HG03280 (cell line): ENCODE measurements around the gene NCKAP5.
"Not testable (repeated sequence)": the region's sequence is repeated elsewhere in the genome, so short reads cannot be mapped to it uniquely, and the experiment has no call there.

Experiments
- ATAC-seq: cut with Tn5 transposase; IDR thresholded peaks from one replicate; pipeline ENCODE4 v1.9.1; 2021; ENCODE audit warnings: mild to moderate bottlenecking, moderate library complexity; ENCODE audit not compliant: unreplicated experiment

Gene NCKAP5

DNA sequence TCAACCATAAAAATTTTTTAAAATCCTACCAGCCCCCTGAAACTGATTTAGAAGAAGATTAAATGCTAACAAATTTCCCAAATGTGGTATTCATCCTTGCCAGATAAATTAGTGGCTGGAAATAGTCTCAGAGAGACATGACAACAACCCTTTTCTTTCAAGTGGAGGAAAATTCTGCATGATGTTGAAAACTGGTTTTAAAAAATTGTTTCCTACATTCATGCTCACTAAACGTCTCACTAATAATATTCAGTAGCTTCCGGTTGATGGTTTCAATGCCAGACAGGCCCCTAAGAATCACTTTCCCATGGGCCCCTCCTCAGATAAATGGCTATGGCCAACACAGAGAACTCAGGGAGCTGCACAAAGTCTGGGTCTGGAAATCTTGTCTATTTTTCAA is 43.2 kb downstream of the NCKAP5 start:
- no peak for ATAC-seq

DNA sequence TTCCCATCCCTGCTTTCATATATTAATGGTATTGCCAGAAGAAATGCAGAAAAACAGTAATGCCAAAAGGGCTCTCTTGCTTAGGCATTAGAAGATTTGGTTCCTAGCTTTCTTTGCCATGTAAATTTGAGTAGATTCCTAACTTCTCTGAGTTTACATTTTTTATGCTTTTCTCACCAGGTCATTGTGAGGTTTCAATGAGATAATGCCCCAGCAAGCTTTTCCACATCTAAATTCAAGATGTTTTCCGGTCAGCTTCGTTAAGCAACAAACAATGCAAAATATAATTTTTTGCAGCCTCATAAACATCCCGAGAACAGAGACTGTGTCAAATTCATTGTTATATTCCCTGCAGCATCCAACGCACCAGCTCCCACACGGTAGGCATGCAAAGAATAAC is 44.9 kb downstream of the NCKAP5 start:
- ATAC-seq, result no peak

DNA sequence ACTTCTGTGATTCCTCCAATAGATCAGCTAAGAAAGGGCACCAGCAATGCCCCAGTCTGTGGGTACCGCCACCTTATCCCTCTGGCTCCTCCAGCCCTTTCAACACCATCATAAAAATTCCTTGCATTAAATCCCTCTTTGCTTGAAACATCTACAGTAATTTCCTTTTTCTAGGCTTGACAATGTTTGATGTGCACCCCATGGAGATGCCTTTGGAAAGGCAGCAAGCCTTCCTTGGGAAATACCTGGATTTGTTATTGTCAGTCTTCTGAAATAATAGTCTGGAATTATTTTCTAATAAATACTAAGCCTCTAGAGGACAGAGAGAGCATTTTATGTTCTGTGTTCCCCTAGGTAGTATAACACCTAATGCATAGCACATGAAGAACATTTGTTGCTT is 46.1 kb downstream of the NCKAP5 start:
- ATAC-seq, result no peak

DNA sequence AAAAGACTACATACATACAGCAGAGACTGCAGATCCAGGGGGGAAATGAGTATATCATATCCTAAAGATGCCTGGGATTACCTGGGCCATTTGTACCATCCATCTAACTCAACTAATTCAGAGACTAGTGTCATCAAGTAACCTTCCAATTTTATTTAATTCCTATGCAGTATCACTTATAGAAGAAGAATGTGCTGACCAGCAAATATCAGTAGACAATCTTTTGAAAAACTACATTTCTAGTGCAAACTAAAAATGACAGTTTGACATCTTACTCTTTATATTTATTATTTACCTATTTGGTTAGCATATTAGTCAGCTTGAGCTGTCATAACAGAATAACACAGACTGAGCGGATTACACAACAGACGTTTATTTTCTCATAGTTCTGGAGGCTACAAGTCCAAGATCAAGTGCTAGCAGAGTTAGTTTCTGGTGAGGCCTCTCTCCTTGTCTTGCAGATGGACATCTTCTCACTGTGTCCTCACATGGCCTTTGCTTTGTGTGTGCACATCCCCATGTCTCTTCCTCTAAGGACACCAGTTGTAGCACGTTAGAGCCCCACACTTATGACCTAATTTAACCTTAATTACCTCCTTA is 47.0 kb downstream of the NCKAP5 start:
- no peak for ATAC-seq

DNA sequence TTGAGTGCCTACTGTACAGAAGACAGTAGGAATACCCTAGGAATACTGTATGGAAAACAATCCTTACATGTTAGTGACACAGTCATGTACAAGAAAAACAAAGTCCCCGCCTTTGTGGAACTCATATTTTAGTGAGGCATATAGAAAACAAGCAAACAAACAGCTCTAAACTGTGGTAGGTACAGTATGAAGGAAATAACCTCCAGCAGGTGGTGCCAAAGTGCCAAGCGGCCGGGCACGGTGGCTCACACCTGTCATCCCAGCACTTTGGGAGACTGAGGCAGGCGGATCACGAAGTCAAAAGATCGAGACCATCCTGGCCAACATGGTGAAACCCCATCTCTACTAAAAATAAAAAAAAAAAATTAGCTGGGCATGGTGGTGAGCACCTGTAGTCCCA is 48.6 kb downstream of the NCKAP5 start:
- not testable (repeated sequence) for ATAC-seq

DNA sequence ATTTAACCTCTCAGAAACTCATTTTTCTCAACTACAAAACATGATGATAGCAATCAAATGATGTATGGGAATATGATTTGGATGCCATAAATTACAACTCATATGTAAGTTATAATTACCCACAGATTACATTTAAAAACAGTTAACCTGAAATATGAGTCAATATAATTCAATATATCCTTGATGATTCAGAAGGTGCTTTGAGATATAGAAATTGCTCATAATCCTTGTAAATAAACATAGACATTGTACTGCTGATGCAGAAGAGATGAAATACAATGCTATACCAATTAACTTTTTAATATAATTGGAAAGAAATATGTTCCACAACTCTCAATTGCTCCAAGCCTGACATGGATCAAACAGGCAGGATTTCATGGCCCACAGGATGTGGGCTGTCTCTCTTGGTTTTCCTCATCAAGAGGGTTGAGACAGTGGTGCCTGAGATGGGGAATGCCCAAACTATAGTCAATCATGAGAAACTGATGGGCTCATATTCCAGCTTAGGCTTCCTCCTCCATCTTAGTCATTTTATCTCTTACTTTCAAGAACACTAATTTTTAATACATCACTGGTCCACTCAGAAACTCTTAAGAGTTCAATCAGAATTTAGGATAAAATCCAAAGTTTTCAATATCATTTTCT is 49.4 kb downstream of the NCKAP5 start:
- no peak for ATAC-seq

DNA sequence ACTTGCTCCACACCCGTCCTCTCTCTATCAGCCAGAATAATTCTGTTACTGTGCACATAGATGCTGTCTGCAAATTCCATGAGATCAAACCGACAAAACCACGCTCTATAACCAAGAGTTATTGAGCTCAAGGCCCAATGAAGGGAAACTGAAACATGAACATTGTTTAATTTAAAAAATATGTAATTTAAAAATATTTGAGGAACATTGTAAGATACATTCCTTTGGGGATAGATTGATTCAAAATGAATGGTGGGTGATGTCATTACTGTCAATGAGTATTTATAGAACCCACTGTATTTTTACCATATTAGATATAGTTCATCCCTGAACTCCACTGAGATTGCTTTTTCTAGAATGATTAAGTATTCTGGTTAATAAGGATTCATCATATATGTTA is 50.4 kb downstream of the NCKAP5 start:
- no peak for ATAC-seq

DNA sequence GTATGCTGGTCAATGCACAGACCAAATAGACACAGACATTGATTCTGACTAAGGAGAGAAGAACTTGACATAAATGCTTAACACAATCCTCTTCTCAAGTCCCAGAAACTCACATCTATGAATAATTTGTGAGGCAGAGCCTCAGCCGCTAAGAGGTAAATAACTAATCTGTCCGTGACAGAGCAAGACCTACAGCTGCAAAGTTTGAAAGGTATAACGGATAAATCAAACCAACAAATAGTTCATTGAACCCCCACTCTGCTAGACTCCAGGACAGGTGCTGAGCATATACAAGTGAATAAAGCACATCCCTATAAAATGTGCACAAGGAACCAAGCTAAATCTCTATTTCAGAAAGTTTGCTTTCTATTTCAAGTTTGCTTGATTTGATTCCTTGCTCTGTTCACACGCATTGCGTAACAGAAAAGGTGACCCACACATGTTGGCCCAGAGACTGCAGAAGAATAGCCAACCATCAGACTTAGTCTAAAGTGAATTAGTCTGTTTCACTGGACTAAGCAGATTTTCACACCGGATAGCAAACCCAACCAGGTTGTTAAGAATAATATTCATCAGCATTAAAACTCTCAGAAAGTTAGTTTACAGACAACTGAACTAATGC is 51.7 kb downstream of the NCKAP5 start:
- ATAC-seq, result no peak

DNA sequence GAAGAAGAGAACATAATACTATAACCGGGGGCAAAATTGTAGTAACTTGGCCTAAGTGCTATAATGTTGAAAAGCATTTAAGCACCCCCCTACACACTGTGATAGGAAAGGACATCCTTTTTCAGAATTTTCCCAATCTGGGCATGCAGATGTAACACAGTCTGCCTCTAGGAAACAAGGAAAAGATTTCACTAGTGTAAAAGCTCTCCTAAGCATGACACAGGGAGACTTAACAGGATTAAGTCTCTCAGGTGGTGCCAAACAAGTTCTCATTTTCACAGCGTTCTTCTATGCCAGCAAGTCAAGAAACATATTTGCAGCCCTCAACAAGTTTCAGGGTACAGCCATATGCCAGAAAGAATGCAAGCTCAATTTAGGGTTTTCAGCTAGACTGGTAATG is 53.0 kb downstream of the NCKAP5 start:
- ATAC-seq, result no peak

DNA sequence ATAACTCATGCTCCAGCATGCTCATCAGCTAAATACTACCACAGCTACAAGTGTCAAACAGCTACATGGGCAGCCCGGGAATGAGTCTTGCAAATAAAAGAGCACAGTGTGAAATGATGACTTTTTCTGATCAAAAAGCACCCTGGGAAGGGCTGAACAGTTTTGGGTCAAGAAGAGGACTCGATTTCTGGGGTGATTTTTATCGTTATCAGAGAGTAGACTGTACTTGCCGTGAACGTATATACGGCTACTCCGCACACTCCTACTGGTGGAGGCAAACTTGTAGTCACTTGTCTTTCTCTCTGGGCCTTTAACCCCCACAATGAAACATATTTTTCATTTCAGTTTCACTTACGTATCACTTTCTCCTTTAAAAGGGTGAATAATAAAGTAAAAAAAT is 54.4 kb downstream of the NCKAP5 start:
- ATAC-seq, result no peak

DNA sequence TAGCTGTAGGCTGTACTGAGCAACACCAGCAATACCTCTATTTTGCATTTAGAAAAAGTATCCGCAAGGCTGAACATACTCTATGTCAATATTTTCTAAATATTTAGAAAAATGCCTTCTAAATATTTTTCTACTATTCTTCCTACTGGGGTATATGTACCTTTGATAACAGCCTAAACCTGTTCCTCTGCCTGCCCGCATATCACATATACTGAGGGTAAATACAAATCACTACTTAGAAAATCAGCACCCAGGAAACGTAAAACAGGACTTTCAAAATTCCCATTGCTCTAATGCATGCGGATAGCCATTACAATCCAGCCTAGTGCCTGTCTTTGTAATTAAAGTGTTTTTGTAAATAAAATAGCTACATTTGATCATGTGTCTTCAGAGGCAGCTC is 56.1 kb downstream of the NCKAP5 start:
- no peak for ATAC-seq

DNA sequence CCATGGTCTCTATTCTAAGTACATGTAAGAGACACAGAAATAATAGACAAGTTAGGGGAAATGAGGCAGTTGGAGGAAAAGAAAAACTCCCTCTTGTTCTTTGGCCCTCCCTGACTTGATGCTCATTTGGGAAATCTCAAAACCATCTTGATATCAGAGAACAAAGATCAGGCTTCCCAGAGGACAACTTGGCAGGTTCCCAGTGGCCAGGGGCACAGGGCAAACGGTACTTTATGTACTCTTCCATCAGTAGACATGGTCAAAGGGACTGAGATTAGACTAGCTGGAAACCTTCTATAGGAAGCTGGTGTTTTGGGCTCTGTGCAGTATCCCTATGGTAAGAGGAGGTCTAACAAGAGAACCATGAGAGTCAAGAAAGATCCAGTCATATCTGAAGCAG is 56.6 kb downstream of the NCKAP5 start:
- no peak for ATAC-seq

DNA sequence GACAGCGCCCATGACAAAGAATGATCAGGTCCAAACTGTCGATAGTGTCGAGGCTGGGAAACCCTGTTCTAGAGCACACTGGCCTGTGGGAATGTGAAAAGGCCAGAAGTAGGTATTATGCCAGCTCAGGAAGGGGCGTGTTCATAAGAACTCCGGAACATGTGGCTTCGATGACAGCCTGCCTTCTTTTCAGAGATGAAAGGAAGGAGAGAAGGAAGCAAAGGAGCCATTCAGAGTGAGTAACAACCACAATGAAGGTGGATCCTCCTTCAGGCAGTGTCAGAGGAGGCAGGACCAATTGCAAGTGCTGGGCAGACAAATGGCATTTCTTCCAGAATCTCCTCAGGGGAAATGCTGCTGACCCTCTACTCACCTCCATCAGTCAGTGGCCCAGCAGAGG is 58.5 kb downstream of the NCKAP5 start:
- ATAC-seq, result no peak

DNA sequence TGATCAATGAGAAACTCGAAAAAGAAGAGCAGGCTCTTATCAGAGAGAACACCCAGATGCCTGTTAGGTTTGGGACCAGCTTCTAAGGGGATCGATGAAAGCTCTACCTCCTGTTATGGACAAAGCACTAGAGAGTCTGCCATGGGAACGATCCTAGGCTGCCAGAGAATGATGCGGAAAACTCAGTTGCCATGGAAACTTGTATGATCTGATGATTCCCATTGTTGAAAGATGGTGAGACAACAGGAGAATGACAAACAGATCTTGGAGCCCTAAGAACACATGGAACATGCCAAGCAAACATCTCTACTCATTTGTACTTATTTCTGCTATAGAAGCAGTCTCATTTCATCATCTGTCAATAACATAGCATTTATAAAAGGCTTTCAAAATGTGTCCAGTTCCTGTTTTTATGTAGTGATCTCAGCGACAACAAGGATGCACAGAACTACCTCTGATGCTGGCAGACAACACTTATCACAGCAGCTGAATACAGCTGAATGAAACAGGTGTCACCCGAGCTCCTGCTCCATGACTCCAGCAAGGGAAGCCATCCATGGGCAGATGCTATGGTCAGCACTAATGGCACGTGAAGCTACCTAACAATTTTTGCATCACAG is 59.6 kb downstream of the NCKAP5 start:
- no peak for ATAC-seq

DNA sequence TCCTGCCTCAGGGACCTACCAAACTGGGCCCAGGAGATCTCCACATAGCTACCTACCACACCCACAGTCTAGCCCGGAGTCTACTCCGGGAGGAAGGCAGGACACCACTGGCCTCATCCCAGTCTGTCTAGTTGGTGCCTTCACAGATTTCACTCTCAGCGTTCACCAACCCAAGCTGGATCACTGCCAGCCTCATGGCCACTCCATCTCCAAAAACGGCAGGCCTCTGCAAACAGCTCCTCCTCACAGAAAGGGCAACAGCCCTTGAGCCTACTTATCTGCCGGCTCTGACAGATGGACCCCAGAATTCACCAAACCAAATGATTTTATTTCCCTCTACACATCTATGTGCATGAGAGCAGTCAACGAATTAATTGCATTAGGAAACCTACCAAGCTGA is 61.3 kb downstream of the NCKAP5 start:
- ATAC-seq, result no peak

DNA sequence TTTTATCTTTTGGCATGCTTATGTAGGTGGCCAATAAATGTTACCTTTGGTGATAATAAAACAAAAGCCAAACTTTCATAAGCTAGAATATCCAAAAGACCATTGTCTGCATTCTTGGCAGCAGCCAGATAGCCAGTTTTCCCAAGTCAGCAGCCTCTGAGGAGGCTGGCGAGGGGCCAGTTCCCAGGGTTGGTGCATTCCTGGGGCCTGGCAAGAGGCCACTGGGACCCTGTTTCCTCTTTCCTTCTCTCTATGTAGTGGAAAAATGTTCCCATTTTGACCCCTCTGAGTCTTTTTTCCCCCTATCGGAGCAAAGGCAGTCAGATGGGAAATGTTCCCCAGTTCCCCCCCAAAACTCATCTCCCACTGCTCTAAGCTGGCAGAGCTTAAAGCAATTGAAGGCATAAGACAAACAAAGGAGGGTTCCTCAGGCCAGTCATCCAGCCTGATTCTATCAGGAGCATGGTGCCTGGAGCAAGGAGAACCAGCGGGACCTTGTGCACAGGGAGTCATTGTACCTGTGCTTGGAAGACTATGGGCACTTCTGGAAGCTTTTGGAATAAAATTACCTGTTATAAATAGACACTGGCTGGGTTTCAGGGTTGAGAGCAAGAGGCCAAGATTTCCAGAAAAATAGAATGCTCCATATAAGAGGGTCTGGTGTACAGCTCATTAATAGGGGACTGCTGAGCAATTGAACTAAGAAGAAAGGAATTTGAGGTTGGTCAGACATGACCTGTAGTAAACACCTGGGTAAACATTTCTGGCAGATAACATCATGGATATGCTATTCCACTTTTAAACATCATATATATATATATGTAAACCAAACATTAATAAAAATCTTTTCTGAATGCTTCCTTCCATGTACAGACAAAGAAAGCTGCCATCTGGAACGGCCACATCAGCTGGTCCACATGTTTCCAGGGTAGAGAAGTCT is 63.4 kb downstream of the NCKAP5 start:
- no peak for ATAC-seq

DNA sequence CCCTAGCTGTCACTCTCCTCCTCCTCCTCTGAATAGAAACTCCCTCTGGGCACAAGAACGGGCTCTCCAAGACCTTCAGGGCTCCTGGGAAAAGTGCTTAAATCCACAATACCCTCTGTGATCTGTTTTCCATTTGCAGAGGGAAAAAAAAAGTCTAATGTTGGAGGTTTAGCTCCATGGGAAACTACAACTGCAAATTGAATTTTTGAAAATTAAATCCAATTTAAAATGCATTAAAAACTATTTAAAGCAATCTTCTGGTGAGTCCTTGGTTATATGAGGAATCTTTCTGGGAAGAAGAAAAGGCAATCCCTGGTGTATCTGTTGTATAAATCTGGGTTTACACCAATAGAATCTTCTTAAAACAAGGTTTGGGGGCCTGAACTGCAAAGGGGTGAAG is 64.3 kb downstream of the NCKAP5 start:
- no peak for ATAC-seq

DNA sequence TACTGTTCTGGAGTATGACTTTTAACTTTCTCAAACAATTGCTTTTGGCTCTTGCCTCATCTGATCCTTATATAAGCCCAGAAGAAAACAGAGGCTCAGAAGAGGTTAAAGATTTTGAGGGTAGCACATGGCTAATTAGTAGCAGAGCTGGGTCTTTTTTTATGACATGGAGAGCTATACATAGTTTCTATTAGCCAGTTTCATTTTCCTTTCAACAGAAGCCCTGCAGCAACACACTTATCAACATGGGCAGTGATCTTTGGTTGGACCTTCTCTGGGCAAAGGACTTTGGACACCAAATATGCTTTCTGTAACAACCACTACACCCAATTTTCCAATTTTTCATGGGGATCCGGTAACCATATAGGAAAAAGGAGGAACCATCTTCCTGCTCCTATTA is 64.9 kb downstream of the NCKAP5 start:
- peak; percentile 62 for ATAC-seq

DNA sequence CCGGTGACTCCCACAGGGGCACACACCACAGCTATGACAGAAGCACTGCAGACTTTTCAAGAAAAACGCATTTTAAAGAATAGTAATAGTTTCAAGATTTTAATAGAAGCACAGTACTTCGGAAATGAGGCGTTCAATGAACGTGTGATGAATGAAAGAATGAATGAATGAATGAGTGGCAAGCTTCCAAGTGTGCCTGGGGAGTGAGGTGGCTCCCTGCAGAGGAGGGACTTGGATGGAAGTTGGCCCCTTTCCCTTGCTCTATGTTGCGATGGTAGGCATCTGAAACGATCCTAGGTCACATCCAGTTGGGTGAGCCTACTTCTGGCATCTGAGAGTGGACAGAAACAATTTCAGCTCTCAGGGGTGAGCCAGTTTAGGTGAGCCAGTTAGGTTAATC is 65.6 kb downstream of the NCKAP5 start:
- no peak for ATAC-seq

DNA sequence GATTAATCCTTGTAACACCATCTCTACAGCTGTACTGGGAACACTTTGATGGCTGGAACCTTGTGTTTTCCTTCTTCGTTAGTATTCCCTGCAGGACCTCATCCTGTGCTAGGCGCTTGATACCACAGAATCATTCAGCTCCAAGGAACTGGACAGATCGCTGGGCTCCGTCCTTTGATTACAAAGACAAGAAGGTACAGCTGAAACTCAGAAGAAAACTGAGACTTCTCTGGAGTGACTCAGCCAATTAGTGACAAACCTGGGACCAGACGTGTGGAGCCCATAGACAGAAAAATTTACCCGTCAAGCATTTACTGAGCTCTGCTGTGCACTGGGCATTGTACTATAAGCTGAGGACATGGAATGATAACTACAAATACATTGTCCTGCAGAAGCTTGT is 67.3 kb downstream of the NCKAP5 start:
- ATAC-seq, result no peak
